NCI-H2227 treated with DMSO at 0.1 percent for 48 hours (cell line): Measurements from ENCODE around the gene TIMP2.
"Not testable (repeated sequence)": the region's sequence is repeated elsewhere in the genome, so short reads cannot be mapped to it uniquely, and the experiment has no call there.

Source experiments
- DNase-seq: peaks from one replicate; lab custom pipeline; 2025; lab: John Stamatoyannopoulos, UW

Gene TIMP2, protein sequence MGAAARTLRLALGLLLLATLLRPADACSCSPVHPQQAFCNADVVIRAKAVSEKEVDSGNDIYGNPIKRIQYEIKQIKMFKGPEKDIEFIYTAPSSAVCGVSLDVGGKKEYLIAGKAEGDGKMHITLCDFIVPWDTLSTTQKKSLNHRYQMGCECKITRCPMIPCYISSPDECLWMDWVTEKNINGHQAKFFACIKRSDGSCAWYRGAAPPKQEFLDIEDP

DNA sequence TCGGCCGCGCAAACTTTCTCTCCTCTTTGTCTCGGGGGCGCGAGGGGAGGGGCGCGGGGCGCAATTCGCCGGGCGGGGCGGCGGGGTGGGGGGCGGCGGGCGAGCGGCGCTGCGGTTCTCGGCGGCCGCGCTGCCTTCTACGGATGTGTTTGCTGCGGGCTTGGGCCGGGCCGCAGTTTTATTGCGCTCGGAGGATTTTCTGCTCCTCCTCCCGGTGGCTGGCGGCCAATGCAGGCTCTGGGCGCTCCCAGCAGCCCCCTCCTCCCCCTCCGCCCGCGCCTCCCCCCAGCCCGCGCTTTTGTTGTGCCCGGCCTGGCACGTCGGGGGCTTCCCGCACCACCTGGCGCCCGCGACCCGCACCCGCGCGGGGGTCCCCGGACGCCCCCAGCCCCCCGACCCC, at the start of gene TIMP2:
TIMP2 (minus strand) TSS at position 154 of the 400 bp plus-strand sequence. CDS start 299 bp downstream, outside the sequence.
- DNase-seq: peak; percentile 80

DNA sequence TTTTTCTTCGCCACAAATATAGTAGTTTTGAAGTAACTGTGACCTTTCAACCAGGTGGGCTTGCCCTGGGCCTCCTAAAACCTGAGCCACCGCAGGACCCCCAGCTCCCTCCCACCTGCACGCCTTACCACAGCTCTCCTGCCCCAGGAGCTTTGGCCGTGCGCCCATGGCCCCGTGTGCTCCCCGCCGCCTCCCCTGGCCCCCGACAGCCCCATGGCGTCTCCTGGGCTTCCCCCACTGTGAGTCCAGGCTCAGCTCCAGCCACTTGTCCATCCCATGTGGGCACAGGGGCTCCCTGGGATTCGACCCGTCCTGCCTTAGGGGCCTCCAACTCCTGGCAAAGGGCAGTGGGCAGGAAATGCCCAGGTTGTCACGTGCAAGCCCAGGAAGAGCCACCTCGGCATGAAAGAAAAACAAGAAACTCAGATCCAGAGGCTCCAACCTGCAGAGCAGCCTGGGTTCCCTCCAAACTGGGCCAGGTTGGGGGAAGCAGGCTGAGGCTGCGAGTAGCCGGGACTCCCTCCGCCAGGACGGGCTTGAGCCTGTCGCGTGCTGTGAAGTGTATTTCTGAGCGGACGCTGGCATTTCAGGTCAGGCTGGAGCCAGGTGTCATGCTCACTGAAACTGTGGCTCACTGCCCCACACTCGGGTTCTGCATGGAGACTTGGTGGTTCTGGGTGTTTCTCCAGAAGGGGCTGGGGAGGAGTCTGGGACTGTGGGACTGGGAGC, 48.8 kb upstream of the TIMP2 start:
- no peak for DNase-seq

DNA sequence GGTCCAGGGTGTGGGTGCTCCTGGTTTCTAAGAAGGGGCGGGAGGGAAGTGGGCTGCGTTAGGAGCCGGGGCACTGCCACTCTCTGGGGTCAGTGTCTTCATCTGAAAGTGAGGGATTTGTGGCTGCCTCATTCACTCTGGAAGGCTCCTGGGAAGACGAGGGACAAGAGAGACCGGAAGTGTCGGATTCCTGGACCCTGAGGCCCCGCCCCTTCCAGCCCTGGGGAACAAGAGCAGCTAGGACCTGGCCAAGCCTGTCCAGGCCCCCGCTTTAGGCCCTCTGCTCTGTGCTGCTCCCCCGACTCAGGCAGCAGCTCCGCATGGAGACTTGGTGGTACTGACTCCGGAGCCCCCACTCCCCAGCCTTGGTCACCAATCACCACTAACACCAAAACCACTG, 48.0 kb upstream of the TIMP2 start:
- DNase-seq: no peak

DNA sequence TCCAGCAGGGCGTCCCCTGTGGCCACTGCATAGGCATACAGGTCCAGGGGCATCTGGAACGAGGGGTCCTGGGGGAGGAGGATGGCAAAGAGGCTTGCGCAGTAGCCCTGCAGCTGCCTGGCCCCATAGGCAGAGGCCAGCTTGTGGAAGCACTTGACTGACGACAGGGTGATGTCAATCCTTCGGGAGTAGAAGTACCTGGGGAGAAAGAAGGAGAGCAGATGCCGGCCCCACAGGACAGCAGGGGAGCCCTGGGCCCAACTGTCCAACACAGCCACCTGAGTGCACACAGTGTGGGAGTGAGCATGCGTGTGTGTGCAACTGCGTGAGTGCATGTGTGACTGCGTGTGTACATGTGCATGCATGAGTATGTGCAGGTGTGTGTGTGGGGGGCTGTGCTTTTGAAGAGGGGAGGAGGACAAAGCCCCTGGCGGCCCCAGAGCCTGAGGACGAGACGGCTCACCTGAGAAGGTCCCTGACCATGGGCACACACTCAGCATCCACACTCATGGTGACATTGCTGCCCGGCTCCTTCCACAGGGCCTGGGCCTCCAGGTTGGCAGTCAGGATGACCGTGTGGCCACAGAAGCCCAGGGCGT, 47.4 kb upstream of the TIMP2 start:
- DNase-seq: no peak

DNA sequence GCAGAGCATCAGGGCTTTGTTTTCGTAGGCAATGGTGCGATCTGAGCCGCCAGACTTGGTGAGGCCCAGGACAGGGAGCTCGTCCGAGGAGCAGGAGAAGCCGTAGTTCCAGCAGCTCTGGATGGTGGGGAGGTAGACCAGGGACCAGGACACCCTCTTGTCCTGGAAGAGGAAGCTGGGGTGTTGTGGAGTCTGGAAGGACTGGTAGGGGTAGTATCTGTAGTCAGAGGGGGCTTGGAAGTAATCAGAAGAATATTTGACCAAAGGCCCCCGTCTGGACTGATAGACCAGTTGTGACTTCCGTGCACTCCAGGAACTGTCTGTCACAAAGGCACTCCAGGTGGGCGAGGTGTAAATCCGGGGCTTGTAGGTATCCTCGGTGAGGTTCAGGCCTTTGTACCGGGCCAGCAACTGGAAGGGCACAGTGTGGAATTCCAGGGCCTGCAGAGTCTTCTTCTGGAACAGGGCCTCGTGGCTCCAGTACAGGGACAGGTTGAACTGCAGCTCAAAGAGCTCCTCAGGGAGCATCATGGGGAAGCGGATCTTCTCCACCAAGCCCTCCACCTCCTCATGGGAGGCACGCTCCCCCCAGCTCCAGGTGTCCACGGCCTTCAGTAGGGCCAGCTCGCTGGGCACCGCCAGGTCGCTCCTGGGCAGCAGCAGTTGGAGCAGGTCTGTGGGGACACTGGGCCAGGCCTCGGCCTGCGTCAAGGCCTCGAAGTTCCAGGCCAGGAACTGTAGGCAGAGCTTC, 46.7 kb upstream of the TIMP2 start:
- DNase-seq: no peak

DNA sequence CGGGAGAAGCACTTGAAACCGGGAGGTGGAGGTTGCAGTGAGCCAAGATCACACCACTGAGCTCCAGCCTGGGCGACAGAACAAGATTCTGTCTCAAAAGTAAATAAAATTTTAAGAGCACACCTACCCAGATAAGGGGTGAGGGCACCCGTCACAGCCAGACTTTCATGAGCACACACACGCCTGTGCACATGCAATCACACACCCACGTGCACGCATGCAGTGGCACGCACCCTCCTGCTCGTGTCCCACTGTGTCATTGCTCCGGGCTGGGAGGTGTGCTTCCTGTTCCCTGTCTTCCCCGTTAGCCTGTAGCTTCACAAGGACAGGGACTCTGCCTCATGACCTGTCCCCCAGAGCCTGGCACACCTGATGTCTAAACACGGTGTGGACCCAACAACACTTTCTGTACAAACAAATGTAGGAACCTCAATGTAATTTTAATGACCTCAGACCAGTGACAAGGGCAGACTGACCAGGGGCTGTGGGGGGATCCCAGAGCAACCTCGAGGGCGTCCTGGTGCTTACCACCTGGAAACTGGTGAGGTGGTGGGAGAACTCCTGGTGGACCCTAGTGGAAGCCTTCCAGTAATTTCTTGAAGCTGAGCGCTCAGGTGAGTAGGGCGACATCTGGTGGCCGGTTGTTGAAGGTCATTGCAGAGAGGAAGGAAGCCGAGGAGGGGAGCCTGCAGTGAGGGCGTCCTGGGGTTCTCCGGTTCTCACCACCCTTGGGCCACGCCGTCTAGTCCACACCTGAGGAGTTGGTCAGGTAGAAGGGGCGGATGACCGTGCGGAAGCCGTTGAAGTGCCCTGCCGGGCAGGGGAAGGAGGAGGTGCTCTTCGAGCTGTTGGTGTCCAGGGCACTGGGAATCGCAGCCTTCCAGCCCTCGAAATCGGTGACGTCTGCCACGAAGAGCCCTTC, 45.9 kb upstream of the TIMP2 start:
- DNase-seq: peak; percentile 83

DNA sequence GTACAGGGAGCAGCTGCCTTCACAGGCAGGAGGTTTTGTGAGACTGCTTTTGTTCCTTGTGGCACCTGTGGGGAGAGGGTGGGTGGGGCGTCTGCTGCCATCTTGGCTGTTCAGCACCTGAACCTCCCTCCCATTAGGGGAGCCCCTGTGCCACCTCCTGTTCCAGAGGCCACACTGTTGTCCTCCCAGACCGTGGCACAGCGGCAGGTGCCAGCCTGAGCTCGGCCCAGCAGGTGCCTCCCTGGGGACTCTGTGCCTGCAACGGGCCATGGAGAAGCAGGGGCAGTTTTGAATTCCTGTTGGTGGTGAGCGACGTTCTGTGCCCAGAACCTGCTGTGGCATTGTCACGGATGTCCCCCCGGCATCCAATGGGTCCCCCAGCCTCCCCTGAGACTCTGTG, 44.7 kb upstream of the TIMP2 start:
- DNase-seq: no peak

DNA sequence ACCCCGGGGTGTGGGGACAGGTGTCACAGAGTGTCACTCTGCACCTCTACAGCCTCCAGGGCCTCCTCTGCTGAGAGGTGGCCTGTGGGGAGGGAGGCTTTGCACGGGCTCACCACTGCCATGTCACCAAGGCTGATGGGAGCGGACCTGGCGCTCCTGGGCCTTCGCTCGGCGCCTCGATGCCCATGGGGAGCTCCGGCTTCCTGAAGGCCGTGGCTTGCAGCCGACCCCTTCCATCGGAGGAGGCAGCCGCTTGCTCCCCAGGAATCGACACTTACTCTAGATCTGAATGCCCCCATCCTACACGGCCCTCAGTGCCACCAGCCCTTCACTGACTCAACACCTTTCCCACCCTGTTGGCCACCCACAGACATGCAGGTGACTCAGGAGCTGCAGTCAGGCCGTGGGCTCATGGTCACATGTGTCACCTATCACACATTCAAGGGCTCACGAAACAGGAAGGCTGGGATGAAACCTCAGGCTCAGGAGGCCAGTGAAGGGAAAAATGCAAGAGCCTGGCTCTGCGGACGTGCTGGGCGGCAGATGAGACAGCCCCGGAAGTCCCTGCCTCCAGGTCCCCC, 42.7 kb upstream of the TIMP2 start:
- no peak for DNase-seq

DNA sequence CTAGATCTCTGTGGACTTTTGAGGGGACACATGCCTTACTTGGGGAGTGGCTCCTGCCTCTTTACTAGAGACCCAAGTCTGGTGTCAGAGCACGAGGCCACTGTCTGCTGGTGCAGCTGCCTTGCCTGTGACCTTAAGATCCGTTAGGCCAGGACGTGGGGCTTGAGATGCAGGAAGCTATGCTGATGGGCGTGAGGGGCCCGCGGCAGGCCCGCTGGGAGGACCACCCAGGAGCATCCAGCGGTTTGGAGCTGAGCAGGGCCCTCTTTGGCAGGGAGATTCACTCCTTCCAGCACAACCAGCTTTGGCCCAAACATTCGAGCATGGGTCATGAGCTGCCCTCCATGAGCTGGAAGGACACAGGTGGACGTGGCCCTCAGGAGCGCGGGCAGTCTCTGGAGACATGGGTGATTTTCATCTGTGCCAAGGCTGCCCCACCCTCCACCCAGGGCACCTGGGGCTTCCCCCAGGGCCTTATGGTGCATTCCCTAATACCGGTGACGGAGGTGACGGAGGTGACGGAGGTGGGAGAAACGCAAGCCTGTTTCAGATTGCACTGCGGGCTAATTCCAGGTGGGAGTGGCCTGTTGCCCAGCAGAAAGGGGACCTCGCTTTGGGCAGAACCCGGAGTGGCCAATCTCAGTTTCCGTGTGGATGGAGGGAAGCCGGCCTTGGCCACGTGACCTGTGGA, 41.9 kb upstream of the TIMP2 start:
- no peak for DNase-seq

DNA sequence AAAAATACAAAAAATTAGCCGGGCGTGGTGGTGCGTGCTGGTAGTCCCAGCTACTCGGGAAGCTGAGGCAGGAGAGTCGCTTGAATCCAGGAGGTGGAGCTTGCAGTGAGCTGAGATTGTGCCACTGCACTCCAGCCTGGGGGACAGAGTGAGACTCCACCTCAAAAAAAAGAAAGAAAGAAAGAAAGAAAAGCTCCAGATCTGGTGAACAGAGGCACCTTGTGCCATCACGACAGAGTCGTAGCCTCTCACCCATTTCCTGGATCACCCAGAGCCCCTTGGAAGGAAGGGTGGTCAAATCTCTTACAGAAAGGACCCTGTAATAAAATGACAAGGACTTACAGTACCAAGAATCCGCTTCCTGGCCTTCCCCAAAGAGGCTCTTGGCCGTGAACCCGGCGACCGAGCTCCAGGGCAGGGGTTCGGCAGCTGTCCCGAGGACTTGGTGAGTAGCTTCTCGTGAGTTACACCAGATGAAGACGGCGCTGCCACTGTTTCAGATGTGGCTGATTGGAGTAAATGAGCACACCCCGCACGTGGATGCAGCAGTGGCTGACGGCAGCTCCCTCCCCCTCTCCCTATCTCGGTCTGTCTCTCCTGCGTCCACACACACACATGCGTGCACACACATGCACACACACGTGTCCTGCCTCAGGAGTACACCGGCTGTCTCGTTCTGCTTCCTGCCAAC, 41.1 kb upstream of the TIMP2 start:
- no peak for DNase-seq

DNA sequence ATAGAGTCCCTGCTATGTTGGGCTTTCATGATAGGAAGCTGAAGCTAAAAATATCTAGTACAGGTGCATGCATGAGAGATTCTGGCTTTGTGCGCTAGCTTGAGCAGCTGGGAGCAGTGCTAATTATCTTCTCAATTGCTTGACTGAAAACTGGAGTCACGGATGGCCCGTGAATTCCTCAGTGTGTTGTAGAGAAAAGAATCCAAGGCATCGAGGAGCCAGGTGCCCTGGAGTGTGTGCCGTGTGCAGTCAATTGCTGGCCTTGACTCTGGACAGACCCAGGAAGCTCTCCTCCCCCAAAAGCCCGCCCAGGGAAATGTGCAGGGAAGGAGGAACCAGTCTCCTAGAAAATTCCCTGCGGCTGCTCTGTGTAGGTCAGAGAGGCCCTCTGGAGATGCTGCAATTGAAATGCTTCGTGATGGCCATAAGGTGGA, 40.3 kb upstream of the TIMP2 start:
- DNase-seq: peak; percentile 37

DNA sequence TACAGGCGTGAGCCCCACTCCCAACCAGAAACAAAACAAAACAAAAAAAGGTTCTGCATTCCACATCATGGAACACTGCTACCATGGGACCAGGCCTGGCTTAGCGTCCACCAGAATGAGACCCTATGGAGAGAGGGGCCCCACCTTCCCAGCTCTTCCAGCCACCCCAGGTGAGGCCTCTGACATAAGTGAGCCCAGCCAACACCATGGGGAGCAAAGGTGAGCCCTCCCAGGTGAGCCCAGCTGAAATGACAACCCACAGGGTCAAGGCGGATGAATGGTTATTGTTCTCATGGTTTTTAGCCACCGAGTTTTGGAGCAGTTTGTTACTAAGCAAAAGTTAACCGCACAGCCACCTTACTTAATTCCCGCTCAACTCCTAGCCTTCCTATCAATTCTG, 38.2 kb upstream of the TIMP2 start:
- no peak for DNase-seq

DNA sequence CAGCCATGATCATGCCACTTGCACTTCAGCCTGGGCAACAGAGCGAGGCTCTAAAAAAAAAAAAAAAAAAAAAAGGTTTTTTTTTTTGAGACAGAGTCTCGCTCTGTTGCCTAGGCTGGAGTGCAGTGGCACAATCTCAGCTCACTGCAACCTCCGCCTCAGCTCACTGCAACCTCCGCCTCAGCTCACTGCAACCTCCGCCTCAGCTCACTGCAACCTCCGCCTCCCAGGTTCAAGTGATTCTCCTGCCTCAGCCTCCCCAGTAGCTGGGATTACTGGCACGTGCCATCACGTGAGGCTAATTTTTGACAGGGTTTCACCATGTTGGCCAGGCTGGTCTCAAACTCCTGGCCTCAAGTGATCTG, 37.8 kb upstream of the TIMP2 start:
- not testable (repeated sequence) for DNase-seq

DNA sequence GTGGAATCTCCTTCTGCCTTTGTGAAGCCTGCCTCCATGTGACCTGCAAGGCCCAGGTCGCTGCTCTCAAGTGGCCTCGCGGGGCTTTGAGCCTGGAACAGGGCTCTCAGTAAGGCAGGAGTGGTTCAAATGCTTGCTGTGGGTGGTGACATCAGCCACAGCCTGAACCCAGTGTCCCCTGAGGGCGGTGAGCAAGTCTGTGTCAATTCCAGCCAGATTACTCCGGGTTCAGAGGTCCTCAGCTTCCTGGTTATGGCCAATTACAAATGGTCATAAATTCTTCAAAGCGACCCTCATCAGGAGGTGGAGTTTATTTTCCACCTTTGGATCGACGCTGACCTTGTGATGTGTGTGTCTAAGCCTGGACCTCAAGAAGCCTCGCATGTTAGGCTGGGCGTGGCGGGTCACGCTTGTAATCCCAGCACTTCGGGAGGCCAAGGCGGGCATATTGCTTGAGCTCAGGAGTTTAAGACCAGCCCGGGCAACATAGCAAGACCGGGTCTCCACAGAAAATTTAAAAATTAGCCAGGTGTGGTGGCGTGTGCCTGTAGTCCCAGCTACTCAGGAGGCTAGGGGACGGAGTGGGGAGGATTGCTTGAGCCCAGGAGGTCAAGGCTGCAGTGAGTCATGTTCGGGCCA, 37.3 kb upstream of the TIMP2 start:
- DNase-seq: no peak

DNA sequence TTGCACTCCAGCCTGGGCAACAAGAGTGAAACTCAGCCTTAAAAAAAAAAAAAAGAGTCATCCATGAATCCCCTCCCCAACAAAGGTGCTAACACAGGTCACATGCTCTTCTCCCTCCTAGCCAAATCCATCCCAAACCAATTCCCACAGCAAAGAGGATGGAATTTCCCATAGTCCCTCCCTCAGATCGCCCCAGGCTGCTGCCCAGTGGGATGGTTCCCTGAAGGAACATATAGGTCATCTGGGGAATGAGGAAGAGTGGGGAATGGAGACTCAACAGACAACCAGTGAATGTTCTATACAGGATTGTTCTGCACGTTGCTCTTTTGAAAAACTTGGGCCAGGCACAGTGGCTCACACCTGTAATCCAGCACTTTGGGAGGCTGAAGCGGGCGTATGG, 36.4 kb upstream of the TIMP2 start:
- no peak for DNase-seq

DNA sequence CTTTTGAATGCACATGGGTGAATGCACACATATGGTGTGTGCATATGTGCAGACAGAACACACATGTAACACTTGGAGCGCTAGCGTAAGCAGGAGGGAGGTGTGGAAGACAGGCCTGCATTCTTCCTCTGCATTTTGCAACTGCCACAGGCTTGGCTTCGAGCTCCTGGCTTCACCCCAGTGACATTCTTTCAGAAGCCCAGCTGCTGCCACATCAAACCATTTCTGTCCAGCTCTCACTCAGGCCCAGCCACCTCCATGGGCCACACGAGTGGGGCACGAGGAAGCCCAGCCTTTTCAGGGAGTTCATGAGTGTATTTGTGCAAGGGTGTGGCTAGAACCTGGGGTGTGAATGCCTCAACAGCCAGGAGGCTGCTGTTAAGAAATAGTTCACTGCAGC, 35.7 kb upstream of the TIMP2 start:
- DNase-seq: no peak

DNA sequence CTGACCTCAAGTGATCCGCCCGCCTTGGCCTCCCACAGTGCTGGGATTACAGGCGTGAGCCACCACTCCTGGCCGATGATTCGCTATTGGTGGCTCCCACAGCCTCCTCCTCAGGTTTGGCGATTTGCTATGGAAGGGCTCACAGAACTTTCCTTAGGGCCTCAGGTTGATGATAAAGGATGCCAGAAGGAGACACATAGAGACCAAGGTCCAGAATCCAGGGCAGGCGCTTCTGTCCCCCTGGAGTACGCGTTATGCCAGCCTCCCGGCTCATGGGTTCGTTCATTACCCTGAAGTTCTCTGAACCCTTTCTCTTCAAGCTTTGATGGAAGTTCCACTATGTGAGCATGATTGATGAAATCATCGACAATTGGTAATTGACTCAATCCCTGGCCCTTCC, 34.6 kb upstream of the TIMP2 start:
- no peak for DNase-seq

DNA sequence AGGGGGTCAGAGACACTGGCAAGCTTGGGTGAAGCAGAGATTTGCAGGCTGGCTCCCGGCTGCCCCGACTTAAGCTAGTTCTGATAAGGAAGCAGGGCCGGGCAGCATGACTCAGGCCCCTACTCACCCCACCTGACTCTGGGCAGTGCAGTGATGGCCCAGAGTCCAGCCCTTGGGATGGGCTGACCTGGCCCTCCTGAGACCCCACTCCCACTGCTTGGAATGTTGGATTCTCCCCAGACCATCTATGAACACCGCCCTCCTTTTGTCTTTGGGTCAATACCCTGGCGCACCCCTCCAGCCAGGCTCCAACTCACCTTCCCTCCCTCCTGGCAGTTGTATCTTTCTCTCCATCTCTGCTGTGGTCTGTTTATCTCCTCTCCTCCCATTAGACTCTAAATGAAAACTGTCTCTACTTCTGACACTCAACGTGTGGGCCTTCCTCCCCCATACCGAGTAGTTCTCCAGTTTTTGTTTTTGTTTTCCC, 33.5 kb upstream of the TIMP2 start:
- no peak for DNase-seq

DNA sequence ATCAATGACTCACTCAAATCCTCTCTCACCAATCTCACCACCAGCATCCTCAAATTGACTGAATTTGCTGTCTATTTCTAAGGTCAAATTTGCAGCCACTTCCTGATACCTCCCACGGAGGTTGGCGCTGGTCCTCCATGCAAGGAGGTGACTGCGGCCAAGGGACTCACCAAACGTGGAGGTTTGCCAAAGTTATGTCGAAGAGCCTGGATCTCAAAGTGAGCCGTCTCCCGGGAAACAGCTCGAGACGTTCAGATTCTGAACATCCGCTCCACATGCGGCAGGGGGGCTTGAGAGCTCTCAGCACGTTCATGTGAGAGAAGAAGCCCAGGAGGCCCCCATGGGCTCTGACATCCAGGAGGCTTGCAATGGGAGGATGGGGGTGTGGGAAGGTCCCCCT, 31.9 kb upstream of the TIMP2 start:
- no peak for DNase-seq
